ENCODE results near the gene MYRFL. TPM values are rescaled to one million over a fixed set of nuclear protein-coding genes. Genes with fewer than 3 reads are reported as not detected.
"Not testable (repeated sequence)": the region's sequence is repeated elsewhere in the genome, so short reads cannot be mapped to it uniquely, and the experiment has no call there.

Gene MYRFL
- 0.04 TPM for polyA plus RNA-seq (2013, experiment 1 of 2; ENCODE audit: insufficient read length)
- 0.04 TPM for polyA plus RNA-seq (2013, experiment 2 of 2; ENCODE audit: insufficient read length)

DNA sequence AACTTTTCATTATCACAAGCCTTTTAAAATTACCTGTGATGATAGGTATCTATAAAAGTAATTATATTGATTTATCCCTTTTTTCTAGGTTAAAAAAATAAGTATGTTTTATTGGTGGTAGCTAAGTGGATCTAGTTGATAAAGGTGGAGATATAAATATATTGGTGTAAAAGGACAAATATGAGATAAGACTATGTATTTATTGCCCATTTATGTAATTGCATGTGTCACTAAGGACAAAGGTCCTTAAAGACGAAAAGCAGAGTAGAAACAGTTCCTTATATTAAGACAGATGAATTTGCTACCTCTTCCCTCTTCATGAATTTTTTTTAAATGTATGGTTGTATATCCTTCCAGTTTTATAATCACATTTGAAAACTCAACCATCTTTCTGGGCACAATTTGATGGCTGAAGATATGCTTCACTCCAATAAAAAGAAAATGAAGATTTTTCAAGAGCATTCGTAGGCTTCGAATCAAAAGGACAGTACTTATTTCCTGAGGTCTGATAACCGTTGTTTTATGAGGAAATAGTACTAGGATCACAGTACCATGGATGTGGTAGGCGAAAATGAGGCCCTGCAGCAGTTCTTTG is at the start of gene MYRFL:
Gene MYRFL (plus strand): TSS at position 262 of the 595 bp plus-strand sequence. CDS start 291 bp downstream, at position 553.
- no peak for DNase-seq

DNA sequence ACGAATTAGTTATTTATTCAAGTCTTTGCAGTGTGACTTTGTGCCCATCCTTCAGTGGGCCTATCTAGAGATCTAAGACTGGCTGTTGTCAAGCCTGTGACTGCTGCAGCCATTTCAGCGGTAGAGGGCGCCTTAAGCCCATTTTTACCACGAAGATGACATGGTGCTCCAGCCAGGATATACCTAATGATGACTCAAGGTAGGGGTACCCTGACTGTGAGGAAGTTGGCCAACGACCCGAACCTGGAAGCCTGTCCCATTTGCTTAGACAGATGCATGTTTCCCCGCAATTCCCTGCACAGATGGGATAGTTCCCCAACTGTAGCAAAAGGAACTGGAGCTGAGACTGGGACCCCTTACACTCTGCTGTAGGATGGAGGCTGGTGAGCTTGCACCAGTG is 45.1 kb upstream of the MYRFL start:
- DNase-seq, result peak; percentile 24

DNA sequence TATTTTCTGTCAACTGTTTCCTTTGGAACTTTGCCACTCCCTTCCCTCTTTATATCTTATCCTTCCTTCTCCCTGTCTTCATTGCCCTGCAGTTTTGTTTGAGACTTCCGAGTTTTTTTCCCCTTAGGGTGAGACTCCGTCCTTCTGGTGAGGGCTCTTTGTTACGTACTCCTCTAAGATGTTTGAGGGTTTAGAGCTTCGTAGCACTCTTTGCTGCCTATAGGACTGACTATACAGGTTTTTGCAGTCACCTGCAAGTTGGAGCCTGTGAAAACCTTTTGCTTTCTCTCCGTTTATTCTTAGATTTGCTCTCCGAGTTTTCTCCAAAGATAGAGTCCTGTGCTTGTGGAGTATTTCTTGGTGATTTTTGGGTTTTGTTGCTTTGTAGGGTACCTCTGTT is 41.7 kb upstream of the MYRFL start:
- no peak for DNase-seq

DNA sequence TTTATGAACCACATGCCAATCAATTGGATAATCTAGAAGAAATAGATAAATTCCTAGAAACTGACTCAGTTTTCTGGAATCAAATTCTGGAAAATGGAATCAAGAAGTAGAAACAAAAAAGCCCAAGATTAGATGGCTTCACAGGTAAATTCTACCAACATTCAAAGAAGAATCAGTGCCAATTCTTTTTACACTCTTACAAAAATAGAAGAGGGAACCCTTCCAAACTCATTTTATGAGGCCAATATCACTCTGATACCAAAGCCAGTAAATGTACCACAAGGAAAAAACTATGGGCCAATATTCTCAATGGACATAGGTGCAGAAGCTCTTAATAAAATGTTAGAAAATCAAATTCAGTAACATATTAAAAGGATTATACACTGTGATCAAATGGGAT is 35.7 kb upstream of the MYRFL start:
- no peak for DNase-seq

DNA sequence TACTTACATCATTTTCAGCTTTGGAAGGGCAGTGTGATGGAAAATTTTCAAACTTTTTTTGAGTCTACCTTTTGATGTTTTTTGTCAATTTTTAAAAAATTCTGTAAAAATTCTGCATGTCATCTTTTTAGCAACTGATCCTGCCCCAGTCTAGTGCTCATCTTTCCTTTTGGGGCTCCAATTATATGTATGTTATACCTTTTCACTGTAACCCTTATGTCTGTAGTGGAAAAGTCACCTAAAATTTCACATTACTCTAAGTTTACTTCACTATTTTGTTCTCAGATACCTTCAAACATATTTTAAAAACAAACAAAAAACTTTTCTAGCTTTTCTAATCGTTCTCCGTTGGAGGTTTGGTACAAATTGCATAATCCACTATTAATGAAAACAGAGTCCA is 32.5 kb upstream of the MYRFL start:
- no peak for DNase-seq

DNA sequence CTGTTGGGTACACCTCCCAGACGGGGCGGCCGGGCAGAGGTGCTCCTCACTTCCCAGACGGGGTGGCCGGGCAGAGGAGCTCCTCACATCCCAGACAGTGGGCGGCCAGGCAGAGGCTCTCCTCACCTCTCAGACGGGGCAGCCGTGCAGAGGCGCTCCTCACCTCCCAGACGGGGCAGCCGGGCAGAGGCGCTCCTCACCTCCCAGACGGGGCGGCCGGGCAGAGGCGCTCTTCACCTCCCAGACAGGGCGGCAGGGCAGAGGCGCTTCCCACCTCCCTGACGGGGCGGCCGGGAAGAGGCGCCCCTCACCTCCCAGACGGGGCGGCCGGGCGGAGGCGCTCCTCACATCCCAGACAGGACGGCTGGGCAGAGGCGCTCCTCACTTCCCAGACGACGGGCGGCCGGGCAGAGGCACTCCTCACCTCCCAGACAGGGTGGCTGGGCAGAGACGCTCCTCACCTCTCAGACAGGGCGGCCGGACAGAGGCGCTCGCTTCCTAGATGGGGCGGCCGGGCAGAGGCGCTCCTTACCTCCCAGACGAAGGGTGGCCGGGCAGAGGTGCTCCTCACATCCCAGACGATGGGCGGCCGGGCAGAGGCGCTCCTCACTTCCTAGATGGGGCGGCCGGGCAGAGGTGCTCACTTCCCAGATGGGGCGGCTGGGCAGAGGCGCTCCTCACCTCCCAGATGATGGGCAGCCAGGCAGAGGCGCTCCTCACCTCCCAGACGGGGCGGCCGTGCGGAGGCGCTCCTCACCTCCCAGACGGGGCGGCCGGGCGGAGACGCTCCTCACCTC is 17.7 kb upstream of the MYRFL start:
- not testable (repeated sequence) for DNase-seq

DNA sequence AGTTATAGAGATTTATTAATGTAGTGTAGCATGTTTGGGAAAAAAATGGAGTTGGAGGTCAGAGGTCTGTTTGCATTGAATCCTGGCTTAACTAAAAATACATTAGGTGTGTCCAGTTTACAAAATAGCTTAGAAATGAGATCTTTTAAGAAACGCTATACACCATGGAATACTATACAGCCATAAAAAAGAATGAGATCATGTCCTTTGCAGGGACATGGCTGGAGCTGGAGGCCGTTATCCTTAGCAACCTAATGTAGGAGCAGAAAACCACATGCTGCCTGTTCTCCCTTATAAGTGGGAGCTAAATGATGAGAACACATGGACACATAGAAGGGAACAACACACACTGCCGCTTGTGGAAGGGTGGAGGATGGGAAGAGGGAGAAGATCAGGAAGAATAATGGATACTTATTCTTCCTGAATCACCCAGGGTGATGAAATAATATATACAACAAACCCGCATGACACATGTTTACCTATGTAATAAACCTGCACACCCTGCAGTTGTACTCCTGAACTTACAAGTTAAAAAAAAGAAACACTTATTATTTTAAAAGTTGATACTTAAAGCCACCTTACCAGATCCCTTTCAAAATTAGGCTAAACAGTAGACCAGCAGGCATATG is 14.0 kb upstream of the MYRFL start:
- DNase-seq, result no peak

DNA sequence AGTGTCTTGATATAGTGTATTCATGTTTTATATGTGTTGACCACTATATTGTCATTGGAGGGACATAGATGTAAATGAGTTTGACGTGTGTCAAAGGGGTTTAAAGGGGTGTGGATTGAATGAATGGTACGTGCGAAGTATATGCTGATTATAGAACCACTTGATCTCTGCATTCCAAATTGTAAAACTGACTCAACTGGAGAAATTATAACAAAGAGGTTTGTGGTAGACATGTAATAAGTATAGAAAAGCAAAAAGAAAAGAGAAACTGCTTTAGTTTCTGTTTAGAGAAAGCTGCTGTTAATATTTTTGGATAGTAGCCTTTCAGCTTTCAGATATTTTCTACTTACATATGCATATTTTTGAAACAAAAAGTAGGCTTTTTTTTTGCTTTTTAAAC is 8.9 kb upstream of the MYRFL start:
- DNase-seq, result no peak

DNA sequence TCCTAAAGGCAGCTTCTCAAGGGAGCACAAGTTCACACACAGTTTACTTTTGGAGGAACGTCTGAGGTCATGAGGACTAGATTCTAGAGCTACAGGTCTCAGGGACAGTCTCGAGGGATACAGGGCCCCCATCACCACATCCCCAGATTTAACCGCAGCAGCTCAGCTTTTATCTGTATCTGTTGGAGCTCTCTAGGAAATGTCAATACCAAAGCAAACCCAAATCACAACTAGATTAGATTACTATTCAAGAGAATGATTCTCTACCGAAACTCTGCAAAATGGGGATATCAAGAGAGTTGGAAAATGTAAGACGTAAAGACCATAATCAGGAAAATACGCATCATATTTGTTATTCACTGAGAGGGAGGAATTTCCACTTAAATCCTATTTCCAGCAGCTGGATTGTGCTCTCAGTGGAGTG is 4.0 kb upstream of the MYRFL start:
- no peak for DNase-seq

DNA sequence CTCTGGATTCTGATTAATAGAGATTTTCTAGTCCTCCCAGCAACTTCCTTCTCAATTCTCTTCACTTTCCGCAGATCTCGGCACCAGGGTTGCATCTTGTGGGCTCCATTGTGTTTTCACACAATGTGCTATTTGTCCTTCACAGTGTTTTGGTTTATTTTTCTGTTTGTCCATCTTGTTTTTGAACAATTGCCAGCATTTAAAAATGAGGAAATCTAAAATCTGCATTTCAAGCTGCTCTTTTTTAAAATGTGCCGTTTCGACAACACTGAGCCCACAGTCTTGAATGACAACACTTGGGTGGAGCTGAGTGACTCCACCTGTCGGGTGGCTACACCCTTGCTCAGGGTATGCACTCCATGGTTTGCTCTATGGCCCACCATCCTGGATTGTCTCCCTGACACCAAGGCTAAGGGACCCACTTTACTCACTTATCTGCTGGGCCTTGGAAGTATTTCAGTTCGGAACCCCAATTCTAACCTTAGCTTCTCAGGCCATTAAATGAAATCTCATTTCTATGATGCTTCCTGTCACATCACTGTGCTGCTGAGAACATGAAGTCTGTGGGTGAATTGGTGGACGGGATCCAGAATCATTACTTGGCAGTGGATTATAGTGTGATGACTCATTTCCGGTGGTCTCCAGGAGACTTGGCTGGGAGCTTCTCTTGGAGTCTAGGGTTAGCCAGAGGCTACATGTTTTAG is 3.4 kb upstream of the MYRFL start:
- DNase-seq, result peak; percentile 90

DNA sequence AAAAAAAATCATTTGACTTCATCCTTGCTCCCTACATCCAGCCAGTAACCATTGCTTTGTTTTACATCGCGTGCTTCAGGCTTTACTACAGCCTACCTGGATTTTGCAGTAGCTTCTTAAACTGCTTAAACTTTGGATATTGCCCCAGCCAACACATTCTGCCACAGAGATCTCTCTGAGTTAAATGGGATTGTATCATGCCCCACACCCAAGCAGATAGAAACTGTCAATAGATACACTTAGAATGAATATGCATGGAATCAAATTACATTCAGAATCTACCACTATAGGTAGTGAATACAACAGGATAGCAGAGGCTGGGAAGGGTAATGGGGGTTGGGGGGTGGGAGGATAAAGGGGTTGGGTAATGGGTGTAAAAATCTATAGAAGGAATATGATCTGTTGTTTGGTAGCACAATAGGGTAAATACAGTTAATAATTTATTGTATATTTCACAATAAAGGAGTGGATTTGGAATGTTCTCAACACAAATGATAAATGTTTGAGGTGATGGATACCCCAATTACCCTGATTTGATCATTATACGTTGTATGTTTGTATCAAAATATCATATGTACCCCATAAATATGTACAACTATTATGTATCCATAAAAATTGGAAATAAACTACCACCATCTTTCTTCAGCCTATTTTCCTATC is 2.7 kb upstream of the MYRFL start:
- no peak for DNase-seq

DNA sequence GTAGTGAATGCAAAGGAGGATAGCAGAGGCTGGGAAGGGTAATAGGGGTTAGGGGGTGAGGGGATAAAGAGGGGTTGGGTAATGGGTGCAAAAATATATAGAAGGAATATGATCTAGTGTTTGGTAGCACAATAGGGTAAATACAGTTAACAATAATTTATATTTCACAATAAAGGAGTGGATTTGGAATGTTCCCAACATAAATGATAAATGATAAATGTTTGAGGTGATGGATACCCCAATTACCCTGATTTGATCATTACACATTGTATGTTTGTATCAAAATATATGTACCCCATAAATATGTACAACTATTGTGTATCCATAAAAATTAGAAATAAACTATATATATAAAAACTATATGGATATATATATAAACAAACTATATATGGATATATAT is 999 bp upstream of the MYRFL start:
- DNase-seq, result no peak

DNA sequence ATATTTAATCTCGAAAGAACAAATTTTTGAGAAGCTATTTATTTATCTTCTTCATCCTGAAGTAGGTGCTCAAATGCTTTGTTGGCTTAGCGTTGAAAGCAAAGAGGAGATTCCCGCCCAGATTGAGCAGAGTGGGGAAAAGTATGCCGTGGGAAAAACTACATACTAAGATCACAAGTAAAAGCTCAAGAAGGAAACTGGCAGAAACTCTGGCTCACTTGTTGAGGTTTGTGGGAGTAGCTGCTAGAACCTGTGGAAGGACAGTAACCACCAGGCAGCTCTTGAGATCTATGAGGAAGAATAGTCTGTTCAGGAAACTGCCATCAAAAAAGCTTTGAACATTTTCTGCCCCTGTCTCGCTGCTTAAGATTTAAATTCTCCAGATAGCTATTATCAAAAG is 3.9 kb downstream of the MYRFL start:
- no peak for DNase-seq

DNA sequence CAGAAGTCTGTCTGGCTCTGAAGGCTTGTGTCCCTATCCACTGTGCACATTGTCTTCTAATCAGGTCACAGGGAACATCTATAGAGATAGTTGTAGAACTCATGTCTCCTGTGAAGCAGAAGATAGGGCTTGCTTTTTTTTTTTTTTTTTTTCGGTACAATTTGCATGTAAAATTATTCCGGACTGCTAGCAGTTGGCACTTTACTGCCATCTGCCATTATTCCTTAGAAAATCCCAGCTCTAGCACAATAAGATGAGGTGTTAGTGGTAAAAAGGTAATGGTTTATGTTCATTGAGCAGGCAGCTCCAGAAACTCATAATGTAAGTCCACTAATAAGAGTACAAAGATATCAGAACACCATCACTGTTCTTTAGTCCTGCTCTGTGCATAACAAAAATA is 8.7 kb downstream of the MYRFL start:
- DNase-seq, result no peak

DNA sequence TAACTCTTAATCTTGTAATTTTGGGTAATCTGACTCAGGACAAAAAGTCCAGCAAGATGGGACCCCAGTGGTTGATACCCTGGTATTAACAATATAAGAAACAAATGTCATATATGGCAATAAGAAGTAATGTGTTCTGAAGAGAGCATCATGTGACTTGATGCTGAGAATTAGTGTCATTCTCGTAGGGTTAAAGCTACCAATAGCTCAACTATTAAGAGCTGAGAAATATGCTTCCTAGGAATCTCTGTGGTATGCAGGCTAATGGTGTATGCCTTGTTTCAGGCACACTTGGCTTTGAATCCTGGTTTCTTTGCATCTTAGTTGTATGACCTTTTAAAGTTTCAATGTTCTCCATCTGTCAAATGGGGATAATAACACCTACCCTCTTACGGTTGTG is 9.1 kb downstream of the MYRFL start:
- DNase-seq, result no peak

DNA sequence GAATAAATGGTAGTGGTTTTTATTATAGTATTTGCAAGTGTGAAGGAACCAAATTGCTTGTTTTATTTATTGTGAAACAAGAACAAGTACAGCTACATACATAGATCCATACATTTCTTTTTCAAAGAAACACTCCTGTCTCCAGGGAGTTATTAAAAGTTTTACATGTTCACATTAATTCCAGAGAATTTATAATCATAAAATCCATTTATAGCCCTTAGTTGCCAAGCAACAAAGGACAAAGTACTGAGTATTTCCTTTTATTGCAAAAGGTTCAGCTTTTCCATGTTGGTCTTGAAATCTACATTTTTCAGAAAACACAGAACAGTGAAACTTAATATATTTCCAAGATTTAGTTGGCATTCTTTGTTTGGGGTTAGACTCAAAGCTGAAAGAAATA is 9.5 kb downstream of the MYRFL start:
- no peak for DNase-seq

DNA sequence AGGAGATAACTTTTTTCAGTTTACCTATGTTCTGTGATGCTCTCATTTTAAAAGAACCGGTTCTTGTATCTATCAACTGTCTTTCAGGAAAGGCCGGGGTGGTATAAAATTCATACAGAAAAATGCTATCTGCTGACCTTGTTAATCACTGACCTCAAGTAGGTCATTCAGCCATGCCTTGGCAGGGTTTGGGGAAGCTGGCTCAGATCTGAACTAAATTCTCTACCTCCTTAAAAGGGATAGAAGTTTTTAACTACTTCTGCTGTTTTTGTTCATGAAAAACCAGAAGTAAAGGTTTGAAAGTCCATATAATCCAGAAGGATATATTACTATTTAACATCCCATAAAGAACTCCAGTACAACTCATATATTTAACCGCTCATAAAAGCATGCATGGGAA is 10.1 kb downstream of the MYRFL start:
- no peak for DNase-seq

DNA sequence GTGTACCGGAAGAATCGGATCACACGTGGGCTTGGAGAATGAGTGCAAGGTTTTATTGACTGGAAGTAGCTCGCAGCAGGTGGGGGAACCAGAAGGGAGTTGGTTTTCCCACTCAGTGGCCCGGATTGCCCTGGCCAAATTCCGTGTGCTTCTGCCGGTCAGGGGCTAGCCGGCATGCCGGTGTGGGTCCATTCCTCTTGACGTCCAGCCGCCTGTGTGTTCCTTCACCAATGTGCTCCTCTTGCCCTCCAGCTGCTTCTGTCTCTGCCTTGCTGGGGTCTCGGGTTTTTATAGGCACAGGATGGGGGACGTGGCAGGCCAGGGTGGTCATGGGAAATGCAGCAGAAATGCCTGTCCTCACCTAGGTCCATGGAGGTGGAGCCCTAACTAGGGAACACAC is 11.0 kb downstream of the MYRFL start:
- no peak for DNase-seq

DNA sequence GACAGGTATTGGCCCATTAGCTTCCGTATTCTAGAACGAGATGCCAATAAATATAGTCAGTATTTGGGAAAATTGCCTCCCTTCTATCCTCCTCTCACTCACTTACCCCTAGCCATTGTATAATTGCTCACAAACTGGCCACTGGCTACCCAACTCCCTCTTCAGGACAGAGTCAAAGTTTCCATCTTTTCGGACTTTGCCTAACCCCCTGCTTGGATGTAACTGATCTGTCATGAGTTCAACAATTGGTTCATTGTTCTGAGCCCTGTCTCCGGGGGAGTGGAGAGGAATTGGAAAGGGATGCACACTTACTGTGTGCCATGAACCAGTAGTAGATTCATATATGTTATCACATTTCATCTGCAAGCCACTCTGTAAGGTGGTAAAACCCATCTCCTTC is 12.2 kb downstream of the MYRFL start:
- no peak for DNase-seq

DNA sequence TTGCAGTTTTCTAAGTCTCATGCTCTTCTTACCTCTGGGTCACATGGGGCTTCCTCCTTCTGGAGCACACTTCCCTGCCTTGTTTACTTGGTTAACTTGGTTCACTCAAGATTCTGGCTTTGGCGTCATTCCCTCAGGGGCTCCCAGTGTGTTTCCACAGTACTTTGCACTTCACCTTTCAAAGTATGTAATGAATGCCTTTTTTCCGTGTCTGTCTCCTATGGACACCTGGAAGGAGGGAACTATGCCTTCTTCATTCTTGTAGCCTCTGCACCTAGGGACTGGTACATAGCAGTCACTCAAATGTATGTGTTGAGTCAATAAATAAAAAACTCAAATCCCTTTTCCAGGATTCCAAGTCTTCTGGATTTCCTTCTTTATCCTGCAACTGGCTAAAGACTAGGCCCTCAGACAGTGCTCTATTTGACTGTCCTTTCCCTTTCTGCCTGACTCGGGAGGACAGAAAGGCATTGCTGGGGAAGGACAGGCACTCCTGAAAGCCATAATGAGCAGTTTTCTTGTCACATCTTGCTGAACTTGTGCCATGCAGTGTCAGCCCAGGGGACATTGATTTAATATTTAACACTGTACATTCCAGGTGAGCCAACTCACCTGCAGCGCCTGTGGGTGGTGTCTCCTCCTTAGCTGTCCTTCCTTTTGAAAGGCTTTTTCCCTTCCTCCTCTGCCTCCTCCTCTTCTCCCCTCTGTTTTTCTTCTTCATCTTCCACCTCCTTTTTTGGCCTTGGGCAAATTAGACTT is 12.8 kb downstream of the MYRFL start:
- no peak for DNase-seq

DNA sequence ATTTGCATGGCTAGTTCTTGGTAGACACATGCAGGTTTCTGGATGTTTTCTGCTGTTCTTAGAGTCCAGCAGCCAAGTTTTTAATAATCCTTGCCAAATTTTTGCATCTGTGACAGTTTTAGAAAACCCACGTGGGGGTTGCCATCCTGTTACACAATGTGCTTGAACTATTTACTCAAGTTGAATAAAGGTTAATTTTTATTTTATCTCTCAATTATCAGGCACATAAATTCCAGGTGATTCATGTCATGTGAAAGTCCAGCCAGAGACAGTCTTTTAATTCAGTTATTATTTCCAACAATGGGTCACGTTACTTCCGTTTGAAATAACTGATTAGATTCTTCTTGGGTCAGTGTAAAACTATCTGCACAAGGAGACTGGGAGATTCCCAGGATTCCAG is 15.7 kb downstream of the MYRFL start:
- DNase-seq, result no peak

DNA sequence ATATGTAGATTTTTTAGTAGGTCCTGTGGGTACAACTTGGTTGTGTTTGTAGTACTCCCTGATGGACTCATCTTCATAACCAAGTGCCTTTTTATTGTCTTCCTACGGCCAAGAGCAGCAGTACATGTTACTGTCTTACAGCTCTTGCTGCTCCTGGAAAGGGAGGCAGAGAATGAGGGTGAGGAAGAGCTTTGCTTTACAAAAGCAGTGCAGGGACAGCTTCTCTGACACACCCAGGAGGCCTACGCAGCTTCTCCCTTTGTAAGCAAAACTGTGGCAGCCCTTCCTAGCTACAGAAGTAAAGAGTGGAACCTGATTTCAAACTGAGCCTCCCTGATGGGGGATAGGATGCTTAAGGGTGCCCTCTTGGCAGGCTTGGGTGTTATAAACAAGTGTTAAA is 18.6 kb downstream of the MYRFL start:
- no peak for DNase-seq

Data from fibroblast of skin of abdomen (primary cell).